Chondrocyte (in vitro differentiated cells): Measurements from ENCODE around the gene ANKRD2. TPM values are rescaled to one million over a fixed set of nuclear protein-coding genes. Genes with fewer than 3 reads are reported as not detected.

Experiments
- DNase-seq: peaks from one replicate; pipeline ENCODE4 v3.0.0; 2021; ENCODE audit warnings: mixed read lengths, low spot score
- H3K27ac Mint-ChIP-seq: one replicate; pipeline ENCODE4 v1.8.0; 2021; ENCODE audit warnings: mild to moderate bottlenecking, moderate library complexity, mixed read lengths; ENCODE audit not compliant: unreplicated experiment
- H3K27me3 Mint-ChIP-seq: 2 replicates; pipeline ENCODE4 v1.8.0; 2021; ENCODE audit warnings: low read depth, mixed read lengths
- H3K36me3 Mint-ChIP-seq: 2 replicates; pipeline ENCODE4 v1.8.0; 2021; ENCODE audit warnings: low read depth, mixed read lengths
- H3K4me1 Mint-ChIP-seq: 2 replicates; pipeline ENCODE4 v1.8.0; 2021; ENCODE audit warnings: low read depth, mild to moderate bottlenecking, mixed read lengths
- H3K4me3 Mint-ChIP-seq: one replicate; pipeline ENCODE4 v1.8.0; 2021; ENCODE audit warnings: mild to moderate bottlenecking, moderate library complexity, mixed read lengths; ENCODE audit not compliant: unreplicated experiment
- H3K9me3 Mint-ChIP-seq: 2 replicates; pipeline ENCODE4 v1.8.0; 2021; ENCODE audit warnings: low read depth, mixed read lengths
- total RNA-seq: library from RNA; stranded (reverse); gene quantifications from 3 replicates; pipeline ENCODE4 v1.2.1, GENCODE V29; 2021
- TF ChIP-seq, protein P1 (sequence below): fragments of 200-600 bp; sonication (generic); IDR thresholded peaks from 2 replicates; pipeline ENCODE4 v1.5.0; 2021; ENCODE audit warnings: antibody characterized with exemption, mild to moderate bottlenecking, moderate library complexity

The ANKRD2 gene
- total RNA-seq, 1 donor from 2014 or later: 0.60 TPM

DNA sequence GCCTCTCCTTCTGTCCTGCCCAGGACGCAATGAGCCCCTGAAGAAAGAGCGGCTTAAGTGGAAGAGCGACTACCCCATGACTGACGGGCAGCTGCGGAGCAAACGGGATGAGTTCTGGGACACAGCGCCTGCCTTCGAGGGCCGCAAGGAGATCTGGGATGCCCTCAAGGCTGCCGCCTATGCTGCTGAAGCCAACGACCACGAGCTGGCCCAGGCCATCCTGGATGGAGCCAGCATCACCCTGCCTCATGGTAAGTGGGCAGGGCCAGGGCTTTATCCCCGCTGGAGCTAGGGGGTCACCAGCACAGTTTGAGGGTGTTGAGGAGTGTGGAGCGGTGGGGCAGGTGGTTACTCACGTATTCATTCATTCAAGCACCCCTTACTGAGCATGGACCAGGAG lies 4.7 kb upstream of the ANKRD2 start:
- peak; percentile 65 for DNase-seq
- TF ChIP-seq, protein P1, sequence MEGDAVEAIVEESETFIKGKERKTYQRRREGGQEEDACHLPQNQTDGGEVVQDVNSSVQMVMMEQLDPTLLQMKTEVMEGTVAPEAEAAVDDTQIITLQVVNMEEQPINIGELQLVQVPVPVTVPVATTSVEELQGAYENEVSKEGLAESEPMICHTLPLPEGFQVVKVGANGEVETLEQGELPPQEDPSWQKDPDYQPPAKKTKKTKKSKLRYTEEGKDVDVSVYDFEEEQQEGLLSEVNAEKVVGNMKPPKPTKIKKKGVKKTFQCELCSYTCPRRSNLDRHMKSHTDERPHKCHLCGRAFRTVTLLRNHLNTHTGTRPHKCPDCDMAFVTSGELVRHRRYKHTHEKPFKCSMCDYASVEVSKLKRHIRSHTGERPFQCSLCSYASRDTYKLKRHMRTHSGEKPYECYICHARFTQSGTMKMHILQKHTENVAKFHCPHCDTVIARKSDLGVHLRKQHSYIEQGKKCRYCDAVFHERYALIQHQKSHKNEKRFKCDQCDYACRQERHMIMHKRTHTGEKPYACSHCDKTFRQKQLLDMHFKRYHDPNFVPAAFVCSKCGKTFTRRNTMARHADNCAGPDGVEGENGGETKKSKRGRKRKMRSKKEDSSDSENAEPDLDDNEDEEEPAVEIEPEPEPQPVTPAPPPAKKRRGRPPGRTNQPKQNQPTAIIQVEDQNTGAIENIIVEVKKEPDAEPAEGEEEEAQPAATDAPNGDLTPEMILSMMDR: no peak
- no peak overlapping the region for H3K4me3 Mint-ChIP-seq
- H3K27me3 Mint-ChIP-seq: no peaks in the 10 kb centered on the region
- H3K4me1 Mint-ChIP-seq: peaks cover 31% of the 10 kb centered on the region
- no peaks in the 10 kb centered on the region for H3K9me3 Mint-ChIP-seq
- H3K27ac Mint-ChIP-seq: no peak overlapping the region
- peaks cover 4% of the 10 kb centered on the region for H3K36me3 Mint-ChIP-seq

DNA sequence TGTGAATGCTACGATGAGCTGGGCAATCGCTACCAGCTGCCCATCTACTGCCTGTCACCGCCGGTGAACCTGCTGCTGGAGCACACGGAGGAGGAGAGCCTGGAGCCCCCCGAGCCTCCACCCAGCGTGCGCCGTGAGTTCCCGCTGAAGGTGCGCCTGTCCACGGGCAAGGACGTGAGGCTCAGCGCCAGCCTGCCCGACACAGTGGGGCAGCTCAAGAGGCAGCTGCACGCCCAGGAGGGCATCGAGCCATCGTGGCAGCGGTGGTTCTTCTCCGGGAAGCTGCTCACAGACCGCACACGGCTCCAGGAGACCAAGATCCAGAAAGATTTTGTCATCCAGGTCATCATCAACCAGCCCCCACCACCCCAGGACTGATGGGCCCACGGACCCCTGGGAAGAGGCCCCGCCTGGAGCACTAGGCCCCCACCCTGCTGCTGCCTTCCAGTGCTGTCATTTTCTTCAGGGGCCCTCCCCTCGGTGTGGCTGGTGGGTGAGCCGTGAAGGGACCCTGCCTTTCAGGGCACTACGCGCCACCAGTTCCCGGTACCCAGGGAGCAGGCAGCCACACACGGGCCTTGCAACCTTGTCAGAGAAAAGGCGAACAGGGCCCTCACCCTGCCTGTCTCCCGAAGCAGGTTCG lies 2.3 kb upstream of the ANKRD2 start:
- TF ChIP-seq, protein P1: no peak
- H3K9me3 Mint-ChIP-seq: no peaks in the 10 kb centered on the region
- peak overlapping the region; percentile 27 for H3K27ac Mint-ChIP-seq
- no peak overlapping the region for H3K4me3 Mint-ChIP-seq
- H3K36me3 Mint-ChIP-seq: peaks cover 6% of the 10 kb centered on the region
- H3K4me1 Mint-ChIP-seq: peaks cover 49% of the 10 kb centered on the region
- peak; percentile 89 for DNase-seq
- no peaks in the 10 kb centered on the region for H3K27me3 Mint-ChIP-seq

GRCh38 chr10:97570789-97571471 lies 1.6 kb upstream of the ANKRD2 start:
- peaks cover 6% of the 10 kb centered on the region for H3K36me3 Mint-ChIP-seq
- H3K27ac Mint-ChIP-seq: peak overlapping the region; percentile 27
- H3K27me3 Mint-ChIP-seq: no peaks in the 10 kb centered on the region
- H3K4me3 Mint-ChIP-seq: no peak overlapping the region
- no peaks in the 10 kb centered on the region for H3K9me3 Mint-ChIP-seq
- DNase-seq: peak; percentile 82
- TF ChIP-seq, protein P1: no peak
- H3K4me1 Mint-ChIP-seq: peaks cover 53% of the 10 kb centered on the region

DNA sequence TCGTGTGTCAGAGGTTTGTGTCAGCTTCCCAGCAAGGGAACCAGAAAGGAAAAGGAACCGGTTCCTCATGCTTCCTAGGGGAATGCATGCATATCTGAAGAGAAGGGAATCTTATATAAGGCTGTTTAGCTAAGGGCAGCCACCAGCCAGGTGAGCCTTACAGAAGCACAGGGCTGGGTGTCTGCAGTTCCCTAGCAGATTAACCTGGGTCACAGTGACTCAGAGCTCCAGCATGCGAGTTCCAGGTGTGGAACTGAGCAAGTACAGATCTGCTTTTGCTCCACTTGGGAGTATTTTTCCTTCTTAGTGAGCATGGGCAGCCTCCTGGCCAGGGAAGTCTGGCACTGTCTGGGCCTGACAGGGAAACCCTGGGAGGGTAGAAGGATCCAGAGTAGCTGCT lies 957 bp upstream of the ANKRD2 start:
- H3K9me3 Mint-ChIP-seq: no peaks in the 10 kb centered on the region
- peaks cover 54% of the 10 kb centered on the region for H3K4me1 Mint-ChIP-seq
- H3K36me3 Mint-ChIP-seq: peaks cover 6% of the 10 kb centered on the region
- TF ChIP-seq, protein P1: no peak
- no peaks in the 10 kb centered on the region for H3K27me3 Mint-ChIP-seq
- H3K4me3 Mint-ChIP-seq: no peak overlapping the region
- peak overlapping the region; percentile 63 for H3K27ac Mint-ChIP-seq
- DNase-seq: peak; percentile 29

DNA sequence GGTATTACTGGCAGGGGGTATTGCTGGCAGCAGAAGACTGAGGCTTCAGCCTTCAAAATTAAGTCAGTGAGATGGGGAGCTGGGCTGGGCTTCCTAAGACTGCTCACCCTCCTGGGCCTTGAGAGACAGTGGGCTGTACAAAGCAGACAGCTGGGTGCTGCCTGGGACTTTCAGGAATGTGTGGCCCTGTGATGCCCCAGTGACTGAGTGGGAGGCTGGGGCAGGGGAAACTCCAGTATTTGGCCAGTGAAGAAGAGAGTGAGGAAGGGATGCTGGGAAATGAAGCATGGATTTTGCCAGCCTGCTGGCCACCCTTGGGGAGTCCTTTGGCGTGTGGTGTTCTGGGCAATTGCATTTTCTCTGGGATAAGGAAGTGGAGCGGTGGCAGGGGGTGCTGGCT lies 442 bp downstream of the ANKRD2 start:
- DNase-seq: peak; percentile 41
- peaks cover 52% of the 10 kb centered on the region for H3K4me1 Mint-ChIP-seq
- H3K9me3 Mint-ChIP-seq: no peaks in the 10 kb centered on the region
- no peaks in the 10 kb centered on the region for H3K27me3 Mint-ChIP-seq
- H3K4me3 Mint-ChIP-seq: no peak overlapping the region
- TF ChIP-seq, protein P1: no peak
- peak overlapping the region; percentile 94 for H3K27ac Mint-ChIP-seq
- H3K36me3 Mint-ChIP-seq: peaks cover 6% of the 10 kb centered on the region
